HG02840 (cell line): ENCODE data around the gene MGLL.

Experiments
- ATAC-seq: cut with Tn5 transposase; IDR thresholded peaks from one replicate; pipeline ENCODE4 v1.9.1; 2021; ENCODE audit warnings: mild to moderate bottlenecking, moderate library complexity, moderate number of reproducible peaks; ENCODE audit not compliant: unreplicated experiment, low FRiP score

MGLL gene

GRCh38 chr3:127815001-127815400 is 7.3 kb downstream of the MGLL start:
- no peak for ATAC-seq

- no peak for ATAC-seq
Observed at GRCh38 chr3:127814325-127814781, 8.0 kb downstream of the MGLL start.

- no peak for ATAC-seq
Observed at GRCh38 chr3:127812151-127812550, 10.2 kb downstream of the MGLL start.

GRCh38 chr3:127811717-127812116 is 10.6 kb downstream of the MGLL start:
- no peak for ATAC-seq

GRCh38 chr3:127809611-127810010 is 12.7 kb downstream of the MGLL start:
- no peak for ATAC-seq

- no peak for ATAC-seq
Observed at GRCh38 chr3:127809211-127809610, 13.1 kb downstream of the MGLL start.

- ATAC-seq = peak; percentile 68
Observed at GRCh38 chr3:127808197-127808596, 14.1 kb downstream of the MGLL start.

- ATAC-seq = no peak
Observed at GRCh38 chr3:127805026-127805753, 17.1 kb downstream of the MGLL start.

- no peak for ATAC-seq
Observed at GRCh38 chr3:127804141-127804540, 18.2 kb downstream of the MGLL start.

- ATAC-seq = no peak
Observed at GRCh38 chr3:127803619-127804018, 18.7 kb downstream of the MGLL start.

- no peak for ATAC-seq
Observed at GRCh38 chr3:127802606-127803005, 19.7 kb downstream of the MGLL start.

GRCh38 chr3:127801731-127802313 is 20.5 kb downstream of the MGLL start:
- no peak for ATAC-seq

- no peak for ATAC-seq
Observed at GRCh38 chr3:127800508-127800907, 21.8 kb downstream of the MGLL start.

- no peak for ATAC-seq
Observed at GRCh38 chr3:127799476-127800222, 22.7 kb downstream of the MGLL start.

- no peak for ATAC-seq
Observed at GRCh38 chr3:127798716-127799115, 23.6 kb downstream of the MGLL start.

GRCh38 chr3:127796831-127797150 is 25.5 kb downstream of the MGLL start:
- ATAC-seq = no peak

GRCh38 chr3:127796045-127796830 is 26.1 kb downstream of the MGLL start:
- no peak for ATAC-seq

- ATAC-seq = no peak
Observed at GRCh38 chr3:127794972-127795371, 27.3 kb downstream of the MGLL start.

GRCh38 chr3:127794402-127794801 is 27.9 kb downstream of the MGLL start:
- ATAC-seq = no peak

- ATAC-seq = no peak
Observed at GRCh38 chr3:127792541-127793292, 29.6 kb downstream of the MGLL start.
